HG02943 (cell line): ENCODE results near the gene HSBP1L1.
"Not testable (repeated sequence)": the region's sequence is repeated elsewhere in the genome, so short reads cannot be mapped to it uniquely, and the experiment has no call there.

Experiments
- ATAC-seq: cut with Tn5 transposase; IDR thresholded peaks from one replicate; pipeline ENCODE4 v1.9.1; 2021; ENCODE audit warnings: mild to moderate bottlenecking, low read depth, moderate library complexity; ENCODE audit not compliant: unreplicated experiment

HSBP1L1 gene

DNA sequence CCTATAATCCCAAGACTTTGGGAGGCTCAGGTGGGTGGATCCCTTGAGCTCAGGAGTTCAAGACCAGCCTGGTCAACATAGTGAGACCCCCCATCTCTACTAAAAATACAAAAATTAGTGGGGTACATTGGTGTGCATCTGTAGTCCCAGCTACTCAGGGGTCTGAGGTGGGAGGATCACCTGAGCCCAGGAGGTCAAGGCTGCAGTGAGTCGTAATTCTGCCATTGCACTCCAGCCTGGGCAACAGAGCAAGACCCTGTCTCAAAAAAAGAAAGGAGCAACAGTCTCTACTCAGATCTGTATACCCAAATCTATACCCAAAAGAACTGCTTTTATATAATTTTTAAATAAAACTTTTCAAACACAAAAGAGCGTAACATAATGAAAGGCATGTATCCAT, 5.5 kb upstream of the HSBP1L1 start:
- ATAC-seq = no peak

DNA sequence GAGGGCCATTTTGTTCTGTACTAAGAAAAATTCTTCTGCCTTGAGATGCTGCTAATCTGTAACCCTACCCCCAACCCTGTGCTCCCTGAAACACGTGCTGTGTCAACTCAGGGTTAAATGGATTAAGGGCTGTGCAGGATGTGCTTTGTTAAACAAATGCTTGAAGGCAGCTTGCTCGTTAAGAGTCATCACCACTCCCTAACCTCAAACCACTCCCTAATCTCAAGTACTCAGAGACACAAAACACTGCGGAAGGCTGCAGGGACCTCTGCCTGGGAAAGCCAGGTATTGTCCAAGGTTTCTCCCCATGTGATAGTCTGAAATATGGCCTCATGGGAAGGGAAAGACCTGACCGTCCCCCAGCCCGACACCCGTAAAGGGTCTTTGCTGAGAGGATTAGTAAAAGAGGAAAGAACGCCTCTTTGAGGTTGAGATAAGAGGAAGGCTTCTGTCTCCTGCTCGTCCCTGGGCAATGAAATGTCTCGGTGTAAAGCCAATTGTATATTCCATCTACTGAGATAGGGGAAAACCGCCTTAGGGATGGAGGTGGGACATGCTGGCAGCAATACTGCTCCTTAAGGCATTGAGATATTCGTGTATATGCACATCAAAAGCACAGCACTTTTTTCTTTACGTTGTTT, 4.2 kb upstream of the HSBP1L1 start:
- ATAC-seq = not testable (repeated sequence)

DNA sequence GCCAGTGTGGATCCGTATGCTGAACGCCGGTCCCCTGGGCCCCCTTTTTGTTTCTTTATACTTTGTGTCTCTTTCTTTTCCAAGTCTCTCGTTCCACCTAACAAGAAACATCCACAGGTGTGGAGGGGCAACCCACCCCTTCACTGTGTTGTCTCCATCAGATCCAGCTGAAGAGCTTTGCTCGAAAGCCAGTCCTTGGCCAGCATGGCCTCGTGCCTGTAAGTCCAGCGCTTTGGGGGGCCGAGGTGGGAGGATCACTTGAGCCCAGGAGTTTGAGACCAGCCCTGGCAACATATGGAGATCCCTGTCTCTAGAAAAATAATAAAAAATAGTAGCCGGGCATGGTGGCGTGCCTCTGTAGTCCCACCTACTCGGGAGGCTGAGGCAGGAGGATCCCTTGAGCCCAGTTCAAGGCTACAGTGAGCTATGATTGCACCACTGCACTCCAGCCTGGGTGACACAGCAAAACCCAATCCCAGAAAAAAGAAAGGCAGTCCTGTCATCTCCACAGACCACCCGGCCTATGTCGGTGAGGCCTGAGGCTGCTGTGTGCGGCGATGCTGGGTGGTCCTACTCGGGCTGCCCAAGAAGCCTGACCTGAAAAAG, 3.4 kb upstream of the HSBP1L1 start:
- ATAC-seq = no peak

DNA sequence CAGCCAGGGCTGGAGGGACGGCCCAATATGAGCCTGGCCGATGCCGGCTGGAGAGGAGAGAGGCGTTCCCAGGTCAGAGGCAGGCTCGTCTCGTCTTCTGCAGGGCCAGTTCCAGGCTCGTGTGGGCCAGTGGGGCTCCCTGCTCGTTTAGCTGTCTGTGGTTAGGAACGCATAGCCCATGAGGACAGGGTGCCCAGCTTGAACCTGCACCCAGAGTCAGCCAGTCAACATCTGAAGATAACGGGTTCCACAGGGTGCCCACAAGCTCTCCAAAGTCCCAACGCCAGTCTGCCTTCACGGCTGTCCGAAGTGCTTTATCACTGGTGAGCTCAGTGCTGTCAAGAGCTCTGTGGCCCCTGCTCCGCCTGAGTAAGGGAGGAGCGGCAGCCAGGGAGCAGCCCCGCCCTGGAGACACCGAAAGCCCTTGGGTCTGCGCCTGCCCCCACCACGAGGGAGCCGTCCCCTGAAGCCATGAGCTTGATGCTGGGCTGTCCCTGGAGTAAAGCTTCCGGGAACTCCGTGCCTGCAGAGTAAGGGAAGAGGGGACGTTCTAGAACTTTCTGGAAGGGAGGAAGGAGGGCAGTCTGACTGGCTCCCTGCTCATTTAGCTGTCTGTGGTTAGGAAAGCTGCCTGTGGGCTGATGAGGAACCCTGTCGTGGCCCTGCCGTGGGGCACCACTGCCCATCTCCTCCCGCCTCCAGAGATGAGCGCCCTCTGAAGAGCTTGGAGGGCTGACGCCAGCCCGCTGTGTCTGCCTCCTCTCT, 2.7 kb upstream of the HSBP1L1 start:
- no peak for ATAC-seq

DNA sequence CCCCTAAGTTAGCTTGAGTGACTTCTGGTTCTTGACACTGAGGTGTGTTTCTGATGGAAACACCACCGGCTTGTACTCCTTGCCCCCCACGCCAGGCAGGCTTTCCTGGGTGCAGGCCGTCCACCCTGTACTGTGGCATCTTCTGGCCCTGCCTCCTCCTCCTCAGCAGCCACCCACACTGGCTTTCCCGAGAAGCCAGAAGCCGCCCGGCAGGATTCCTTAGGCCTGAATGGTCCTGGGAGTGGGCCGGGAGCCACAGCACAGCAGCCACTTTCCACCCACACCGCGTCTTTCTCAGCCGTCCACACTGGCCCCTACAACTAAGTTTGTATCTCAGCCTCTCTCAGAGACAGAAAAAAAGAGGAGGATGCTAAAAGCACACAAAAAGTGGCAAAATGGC, 2.1 kb upstream of the HSBP1L1 start:
- no peak for ATAC-seq

DNA sequence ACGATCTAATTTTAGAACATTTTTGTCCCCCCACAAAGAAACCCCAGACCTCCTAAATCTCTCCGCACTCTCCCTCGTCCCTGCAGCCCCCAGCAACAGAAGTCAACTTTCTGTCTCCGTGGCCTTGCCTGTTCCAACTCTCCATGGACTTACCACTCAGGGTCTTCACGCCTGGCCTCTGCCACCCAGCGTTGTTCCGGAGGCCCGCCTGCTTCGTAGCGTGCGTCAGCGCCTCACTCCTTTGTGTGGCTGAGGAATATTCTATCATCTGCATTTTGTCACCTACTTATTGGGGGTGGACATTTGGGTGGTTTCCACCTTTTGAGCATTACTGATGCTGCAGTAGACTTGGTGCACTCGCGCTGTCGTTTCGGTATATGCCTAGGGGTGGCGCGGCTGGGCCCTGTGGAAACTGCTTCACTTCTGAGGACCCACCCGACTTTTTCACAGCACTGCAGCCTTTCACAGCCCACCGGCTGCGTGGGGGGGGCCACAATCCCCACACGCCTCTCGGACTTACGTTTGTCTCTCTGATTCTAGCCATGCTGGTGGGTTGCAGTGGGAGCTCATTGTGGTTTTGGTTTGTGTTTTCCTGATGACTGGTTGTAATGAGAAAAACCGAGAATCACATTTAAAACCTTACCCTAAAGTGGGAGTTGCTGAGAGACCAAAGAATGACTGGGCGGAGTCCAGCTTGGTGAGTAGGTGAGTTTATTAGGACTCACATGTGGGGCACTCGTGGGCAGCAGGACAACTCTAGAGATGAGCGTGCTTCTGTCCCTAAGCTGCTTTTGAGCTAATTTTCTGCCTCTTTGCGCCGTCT, 1.4 kb upstream of the HSBP1L1 start:
- ATAC-seq = peak; percentile 52

DNA sequence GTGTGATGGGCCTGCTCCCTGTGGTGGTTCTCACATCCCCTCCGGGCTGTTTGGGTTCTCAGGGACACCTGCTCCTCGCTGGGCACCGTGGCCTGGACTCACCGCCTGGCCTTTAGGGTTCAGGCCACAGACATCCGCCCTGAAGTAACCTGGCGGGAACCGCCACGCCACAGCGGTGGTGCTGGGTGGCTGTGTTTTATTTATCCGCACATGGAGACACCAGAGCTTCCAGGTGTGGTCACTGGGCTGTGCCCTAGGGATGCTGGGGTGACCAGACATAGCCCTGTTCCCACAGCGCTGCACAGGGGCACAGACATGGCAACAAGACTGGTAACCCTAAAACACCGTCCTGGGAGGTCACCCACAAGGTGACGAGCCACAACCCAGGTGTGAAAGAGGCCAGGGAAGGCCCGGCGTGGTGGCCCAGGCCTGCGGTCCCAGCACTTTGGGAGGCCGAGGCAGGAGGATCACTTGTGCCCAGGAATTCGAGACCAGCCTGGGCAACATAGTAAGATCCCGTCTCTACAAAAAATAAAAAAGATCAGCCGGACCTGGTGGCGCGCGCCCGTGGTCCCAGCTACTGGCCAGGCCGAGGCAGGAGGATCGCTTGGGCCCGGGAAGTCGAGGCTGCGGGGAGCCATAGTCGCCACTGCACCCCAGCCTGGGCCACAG, 649 bp upstream of the HSBP1L1 start:
- no peak for ATAC-seq

DNA sequence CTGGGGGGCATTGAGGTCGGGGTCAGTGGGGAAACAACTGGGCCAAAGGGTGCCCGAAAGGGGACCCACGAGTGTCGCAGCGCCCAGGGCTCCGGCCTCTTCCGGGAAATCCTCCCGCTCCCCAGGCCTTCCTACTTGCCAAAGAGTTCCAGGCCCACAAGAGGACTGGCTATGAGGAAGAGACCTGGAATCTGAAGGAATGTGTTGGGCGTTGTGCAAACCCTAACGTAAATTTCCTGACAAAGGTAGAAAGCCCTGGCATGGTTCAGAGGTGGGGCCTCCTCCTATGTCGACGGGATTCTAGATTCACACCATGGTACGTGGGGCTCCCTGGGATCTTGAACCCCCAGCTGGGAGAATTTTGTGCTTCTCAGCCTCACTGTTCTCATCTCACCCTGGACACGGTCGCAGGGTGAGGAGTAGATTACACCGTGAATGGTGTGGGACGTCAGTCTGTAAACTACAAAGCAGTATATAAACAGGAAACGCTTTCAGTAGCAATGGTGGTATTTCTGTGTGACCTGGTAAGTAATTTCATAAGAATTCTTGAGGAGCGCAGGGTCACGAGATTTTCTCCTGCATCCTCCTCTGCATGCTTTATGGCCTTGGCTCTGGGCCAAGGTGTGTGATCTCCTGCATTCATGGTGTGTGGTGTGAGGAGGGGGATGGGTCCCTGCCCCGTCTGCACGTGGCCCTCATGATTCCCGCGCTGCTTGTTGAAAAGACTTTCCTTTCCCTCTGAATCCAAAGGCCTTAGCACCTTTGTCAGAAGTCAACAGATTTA, 868 bp downstream of the HSBP1L1 start:
- no peak for ATAC-seq

DNA sequence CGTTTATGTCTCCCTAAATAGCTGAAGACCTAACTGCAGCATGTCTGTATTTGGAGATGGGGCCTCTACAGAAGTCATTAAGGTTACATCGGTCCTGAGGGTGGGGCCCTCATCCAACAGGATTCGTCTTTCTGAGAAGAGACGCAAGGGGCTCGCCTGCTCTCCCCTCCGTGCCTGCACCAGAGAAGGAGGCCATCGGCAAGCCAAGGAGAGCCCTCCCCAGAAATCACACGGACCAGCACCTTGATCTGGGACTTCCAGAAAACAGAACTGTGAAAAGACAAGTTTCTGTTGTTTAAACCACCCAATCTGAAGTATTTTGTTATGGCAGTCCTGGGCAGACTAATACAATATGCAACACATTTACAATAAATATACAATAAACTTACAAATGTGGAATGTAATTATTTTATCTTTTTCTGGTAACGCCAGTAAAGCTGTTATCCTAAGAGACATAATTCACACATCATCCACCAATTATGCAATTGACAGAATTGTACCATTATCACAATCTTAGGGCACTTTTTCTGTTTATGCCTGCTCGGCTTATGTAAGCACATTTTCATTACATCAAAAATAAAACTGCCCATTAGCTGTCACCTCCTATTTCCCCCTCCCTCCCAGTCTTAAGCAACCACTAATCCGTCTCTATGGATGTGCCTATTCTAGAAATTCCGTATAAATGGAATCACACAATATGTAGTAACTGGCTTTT, 6.1 kb downstream of the HSBP1L1 start:
- ATAC-seq = no peak

DNA sequence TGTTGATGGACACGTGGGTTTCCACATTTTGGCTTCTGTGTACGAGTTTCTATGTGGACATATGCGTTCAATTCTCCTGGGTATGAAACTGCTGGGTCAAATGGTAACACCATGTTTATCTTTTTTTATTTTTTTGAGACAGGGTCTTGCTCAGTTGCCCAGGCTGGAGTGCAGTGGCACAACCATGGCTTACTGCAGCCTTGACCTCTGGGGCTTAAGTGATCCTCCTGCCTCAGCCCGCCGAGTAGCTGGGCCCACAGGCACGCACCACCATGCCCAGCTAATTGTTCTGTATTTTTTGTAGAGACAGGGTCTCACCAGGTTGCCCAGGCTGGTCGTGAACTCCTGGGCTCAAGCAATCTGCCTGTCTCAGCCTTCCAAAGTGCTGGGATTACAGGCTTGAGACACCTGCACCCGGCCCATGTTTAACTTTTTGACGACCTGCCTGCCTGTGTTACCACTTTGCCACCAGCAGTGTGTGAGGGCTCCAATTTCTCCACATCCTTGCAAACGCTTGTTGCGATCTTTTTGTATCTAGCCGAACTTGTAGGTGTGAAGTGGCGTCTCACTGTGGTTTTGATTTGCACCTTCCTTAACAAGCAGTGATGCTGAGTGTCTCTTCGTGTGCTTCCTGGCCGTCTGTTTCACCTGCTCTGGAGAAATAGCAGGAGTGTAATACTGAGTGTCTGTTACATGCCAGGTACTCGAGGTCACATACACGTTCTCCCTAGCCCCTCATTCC, 6.9 kb downstream of the HSBP1L1 start:
- no peak for ATAC-seq

DNA sequence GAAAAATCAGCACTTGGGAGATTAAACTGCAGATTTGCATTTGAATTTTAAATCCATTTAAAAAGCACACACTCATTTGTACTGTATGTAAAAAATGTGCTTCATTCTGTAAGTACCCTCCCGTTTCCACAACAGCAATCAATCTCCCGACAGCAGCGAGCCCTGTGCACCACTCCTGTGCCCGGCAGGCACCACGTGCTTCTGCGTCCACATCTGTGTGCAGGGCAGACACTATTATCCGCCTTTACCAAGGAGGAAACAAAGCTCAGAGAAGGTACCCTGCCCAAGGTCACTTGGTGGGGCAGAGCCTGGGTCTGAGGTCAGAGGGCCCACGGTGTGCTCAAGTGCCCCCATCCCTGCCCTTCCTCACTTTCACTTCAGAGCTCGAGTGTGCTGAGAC, 7.5 kb downstream of the HSBP1L1 start:
- ATAC-seq = no peak

DNA sequence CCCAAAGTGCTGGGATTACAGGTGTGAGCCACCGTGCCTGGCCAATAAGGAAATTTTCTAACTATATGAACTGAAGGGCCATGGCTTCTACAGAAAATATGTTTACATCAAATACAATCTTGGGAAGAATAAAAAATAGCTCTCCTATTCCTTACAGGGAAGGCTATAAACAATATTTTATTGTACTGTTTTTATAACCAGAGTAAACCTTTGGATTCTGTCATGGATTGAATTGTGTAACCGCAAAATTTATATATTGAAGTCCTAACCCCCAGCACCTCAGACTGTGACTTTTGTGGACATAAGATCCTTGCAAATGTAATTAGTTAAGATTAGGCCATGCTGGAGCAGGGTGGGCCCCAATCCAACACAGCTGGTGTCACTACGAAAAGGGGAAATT, 8.3 kb downstream of the HSBP1L1 start:
- no peak for ATAC-seq

DNA sequence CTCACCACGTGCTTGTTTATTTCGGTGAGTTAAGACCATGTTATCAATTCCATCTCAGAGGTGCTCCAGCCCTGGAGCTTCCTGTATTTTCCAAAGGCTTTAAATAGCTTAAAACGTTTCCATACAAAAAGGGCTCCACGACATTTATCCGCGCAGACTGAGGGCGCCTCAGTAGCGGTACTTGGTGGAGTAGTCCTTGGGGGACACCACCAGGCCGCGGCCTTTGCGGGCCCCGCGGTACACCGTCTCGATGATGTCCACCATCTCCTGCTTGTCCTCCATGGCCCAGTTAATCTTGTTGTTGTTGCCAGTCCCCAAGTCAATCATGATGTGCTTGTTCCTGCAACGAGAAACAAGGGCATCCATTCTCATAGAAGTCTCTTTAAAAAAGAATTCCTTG, 9.1 kb downstream of the HSBP1L1 start:
- ATAC-seq = no peak

DNA sequence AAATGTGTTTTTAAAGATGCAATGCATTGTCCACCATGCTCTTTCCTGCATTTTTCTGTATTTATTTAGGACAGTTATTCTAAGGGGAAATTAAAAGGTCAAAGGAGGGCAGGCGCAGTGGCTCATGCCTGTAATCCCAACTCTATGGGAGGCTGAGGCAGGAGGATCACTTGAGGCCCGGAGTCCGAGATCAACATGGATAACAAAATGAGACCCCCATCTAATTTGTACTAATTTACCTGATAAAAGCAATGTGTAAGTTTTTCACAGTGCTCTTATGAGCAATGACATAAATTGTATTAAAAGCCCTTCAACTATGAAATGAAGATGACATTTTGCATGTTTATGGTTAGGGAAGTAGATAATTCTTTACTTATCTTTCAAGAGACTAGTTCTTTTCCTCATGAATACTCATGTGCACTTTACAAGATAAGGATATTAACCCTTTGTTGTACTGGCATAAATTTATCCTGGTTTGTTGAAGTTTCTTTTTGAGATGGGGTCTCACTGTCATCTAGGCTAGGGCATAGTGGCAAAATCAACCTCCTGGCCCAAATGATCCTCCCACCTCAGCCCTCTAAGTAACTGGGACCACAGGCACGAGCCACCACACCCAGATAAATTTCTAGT, 9.7 kb downstream of the HSBP1L1 start:
- ATAC-seq = no peak

DNA sequence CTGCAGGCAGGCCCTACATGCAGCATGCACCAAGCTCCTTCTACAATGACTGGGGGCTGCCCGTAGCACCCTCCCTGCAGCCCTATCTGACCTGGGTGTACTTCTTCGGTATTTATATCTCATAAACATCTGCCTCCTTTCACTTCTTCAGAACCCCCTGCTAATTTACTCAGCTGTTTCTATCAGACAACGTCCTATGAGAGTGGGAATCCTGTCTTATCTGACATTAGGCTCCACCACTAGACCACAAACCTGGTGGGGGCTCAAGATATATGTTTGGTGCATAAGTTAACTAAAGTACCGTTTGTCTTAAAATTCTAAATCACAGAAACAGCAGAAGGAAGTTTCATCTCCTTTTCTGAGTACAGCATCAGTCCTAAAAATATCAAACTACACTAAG, 10.6 kb downstream of the HSBP1L1 start:
- no peak for ATAC-seq

DNA sequence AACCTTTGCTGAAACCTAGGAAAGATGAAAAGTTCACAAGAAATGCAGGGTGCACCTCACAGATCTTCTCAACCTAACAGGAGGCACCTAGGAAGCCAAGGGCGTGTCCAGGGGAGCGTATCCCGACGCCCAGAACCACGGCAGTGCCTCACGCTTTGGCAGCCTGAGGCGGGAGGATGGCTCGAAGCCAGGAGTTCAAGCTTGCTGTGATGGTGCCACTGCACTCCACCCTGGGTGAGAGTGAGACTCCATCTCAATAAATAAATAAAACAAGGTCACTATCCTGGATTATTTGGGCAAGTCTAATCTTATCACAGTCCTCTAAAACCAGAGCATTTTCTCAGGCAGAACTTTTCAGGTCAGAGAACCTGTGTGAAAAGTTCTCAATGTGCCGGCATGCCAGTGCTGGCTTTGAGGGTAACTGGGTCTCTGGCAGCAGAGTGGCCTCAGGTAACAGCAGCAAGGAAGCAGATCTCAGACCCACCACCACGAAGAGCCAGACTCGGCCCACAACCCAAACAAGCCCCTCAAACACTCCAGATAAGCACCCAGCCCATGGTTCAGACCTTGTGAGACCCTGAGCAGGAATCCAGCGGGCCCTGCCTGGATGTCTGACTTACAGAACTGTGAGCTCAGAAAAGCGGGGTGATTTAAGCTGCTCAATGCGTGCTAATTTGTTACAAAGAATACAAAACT, 11.7 kb downstream of the HSBP1L1 start:
- no peak for ATAC-seq

DNA sequence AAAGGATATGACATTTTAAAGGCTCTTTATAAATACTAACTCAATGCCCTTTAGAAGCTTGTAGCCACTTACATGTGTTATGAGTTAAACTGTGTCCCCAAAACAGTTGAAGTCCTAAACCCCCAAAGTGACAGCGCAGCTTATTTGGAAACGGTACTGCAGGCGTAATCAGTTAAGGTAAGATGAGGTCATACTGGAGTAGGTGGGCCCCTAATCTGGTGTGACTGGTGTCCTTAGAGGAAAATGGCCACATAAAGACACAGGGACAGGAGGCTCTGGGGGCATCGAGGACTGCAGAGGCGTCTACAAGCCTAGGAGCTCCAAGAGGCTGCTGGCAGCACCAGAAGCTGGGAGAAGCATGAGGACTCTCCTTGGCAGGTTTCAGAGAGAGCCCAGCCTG, 15.4 kb downstream of the HSBP1L1 start:
- ATAC-seq = no peak
